ENCODE results near the gene MEIKIN.
"Not testable (repeated sequence)": the region's sequence is repeated elsewhere in the genome, so short reads cannot be mapped to it uniquely, and the experiment has no call there.

MEIKIN gene

GRCh38 chr5:131857388-131857787, 88.1 kb downstream of the MEIKIN start:
- no peak overlapping the region for H3K4me3 ChIP-seq (ENCODE audit: low read depth, low read length)
- no peak for TF ChIP-seq POLR2A (IDR thresholded peaks at IDR 0.05; ENCODE audit: extremely low read depth, insufficient read length)
- DNase-seq (ENCODE audit: low read depth) = no peak

DNA sequence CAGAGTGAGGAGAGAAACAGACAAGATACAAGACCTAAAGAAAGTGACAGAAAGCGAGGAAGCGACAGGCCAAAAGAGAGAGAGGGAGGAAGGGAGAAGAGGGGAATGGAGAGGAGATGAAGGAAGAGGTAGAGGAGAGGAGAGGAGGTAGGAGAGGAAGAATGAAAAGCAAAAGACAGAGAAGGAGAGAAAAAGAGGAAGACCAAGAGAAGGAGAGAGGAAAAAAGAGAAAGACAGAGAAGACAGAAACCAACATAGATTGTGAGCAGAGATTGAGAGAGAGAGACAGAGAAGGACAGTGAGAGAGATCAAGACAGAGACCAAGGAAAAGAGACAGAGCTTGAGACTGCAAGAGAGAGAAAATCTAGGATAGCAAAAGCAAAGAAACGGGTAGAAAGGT, 90.0 kb downstream of the MEIKIN start:
- H3K4me3 ChIP-seq (ENCODE audit: low read depth, low read length) = no peak overlapping the region
- DNase-seq (ENCODE audit: low read depth) = no peak
- TF ChIP-seq MYC (IDR thresholded peaks at IDR 0.05; ENCODE audit: low read depth, low read length) (no peak), CTCF (IDR thresholded peaks at IDR 0.05; ENCODE audit: low read depth, low read length) (no peak), POLR2A (IDR thresholded peaks at IDR 0.05; ENCODE audit: extremely low read depth, insufficient read length) (no peak)
- TF ChIP-seq, protein P1, sequence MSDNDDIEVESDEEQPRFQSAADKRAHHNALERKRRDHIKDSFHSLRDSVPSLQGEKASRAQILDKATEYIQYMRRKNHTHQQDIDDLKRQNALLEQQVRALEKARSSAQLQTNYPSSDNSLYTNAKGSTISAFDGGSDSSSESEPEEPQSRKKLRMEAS (IDR thresholded peaks at IDR 0.05; ENCODE audit: low read depth, low read length) = no peak

- peak; percentile 4 for DNase-seq (ENCODE audit: low read depth)
These were observed 91.3 kb downstream of the MEIKIN start for GRCh38 chr5:131854134-131854533.

GRCh38 chr5:131848662-131849061, 96.8 kb downstream of the MEIKIN start:
- H3K4me3 ChIP-seq (ENCODE audit: low read depth, low read length) = no peak overlapping the region
- TF ChIP-seq, protein P1 (IDR thresholded peaks at IDR 0.05; ENCODE audit: low read depth, low read length) = no peak
- TF ChIP-seq CTCF (IDR thresholded peaks at IDR 0.05; ENCODE audit: low read depth, low read length) = no peak
- TF ChIP-seq POLR2A (IDR thresholded peaks at IDR 0.05; ENCODE audit: extremely low read depth, insufficient read length) = no peak
- no peak for TF ChIP-seq MYC (IDR thresholded peaks at IDR 0.05; ENCODE audit: low read depth, low read length)
- DNase-seq (ENCODE audit: low read depth) = no peak

More at GRCh38 chr5:131854134-131854533, 91.3 kb downstream of the MEIKIN start:
- no peak for TF ChIP-seq POLR2A (IDR thresholded peaks at IDR 0.05; ENCODE audit: extremely low read depth, insufficient read length)
- H3K4me3 ChIP-seq (ENCODE audit: low read depth, low read length) = no peak overlapping the region

DNA sequence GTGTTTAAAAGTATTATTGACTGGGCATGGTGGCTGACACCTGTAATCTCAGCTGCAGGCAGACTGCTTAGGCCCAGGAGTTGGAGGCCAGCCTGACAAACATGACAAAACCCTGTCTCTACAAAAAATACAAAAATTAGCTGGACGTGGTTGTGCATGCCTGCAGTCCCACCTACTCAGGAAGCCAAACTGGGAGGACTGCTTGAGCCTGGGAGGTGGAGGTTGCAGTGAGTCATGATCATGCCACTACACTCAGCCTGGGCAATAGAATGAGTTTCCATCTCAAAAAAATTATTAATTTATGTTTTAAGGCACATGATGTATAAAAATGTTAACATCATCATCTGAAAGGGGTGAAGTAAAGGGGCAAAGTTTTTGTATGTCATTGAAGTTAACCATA, 98.9 kb downstream of the MEIKIN start:
- H3K4me3 ChIP-seq (ENCODE audit: low read depth, low read length) = no peak overlapping the region
- no peak for DNase-seq (ENCODE audit: low read depth)
- TF ChIP-seq CTCF (IDR thresholded peaks at IDR 0.05; ENCODE audit: low read depth, low read length) (no peak), MYC (IDR thresholded peaks at IDR 0.05; ENCODE audit: low read depth, low read length) (no peak), POLR2A (IDR thresholded peaks at IDR 0.05; ENCODE audit: extremely low read depth, insufficient read length) (no peak)
- TF ChIP-seq, protein P1 (IDR thresholded peaks at IDR 0.05; ENCODE audit: low read depth, low read length) = no peak

DNA sequence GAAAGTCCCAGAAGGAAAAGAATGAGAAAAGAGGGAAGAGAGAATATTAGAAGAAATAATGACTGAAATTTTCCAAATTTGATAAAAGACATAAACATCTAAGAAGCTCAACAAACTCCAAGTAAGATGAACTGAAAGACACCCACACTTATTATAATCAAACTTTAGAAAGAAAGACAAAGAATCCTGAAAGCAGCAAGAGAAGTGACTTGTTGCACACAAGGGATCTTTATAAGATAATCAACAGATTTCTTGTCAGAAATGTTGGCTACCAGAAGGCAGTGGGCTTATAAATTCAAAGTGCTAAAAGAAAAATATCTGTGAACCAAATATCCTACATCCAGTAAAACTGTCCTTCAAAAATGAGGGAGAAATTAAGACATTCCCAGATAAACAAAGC, 99.6 kb downstream of the MEIKIN start:
- DNase-seq (ENCODE audit: low read depth) = no peak
- TF ChIP-seq MYC (IDR thresholded peaks at IDR 0.05; ENCODE audit: low read depth, low read length) (no peak), POLR2A (IDR thresholded peaks at IDR 0.05; ENCODE audit: extremely low read depth, insufficient read length) (no peak), CTCF (IDR thresholded peaks at IDR 0.05; ENCODE audit: low read depth, low read length) (no peak)
- TF ChIP-seq, protein P1 (IDR thresholded peaks at IDR 0.05; ENCODE audit: low read depth, low read length) = no peak
- H3K4me3 ChIP-seq (ENCODE audit: low read depth, low read length) = no peak overlapping the region

DNA sequence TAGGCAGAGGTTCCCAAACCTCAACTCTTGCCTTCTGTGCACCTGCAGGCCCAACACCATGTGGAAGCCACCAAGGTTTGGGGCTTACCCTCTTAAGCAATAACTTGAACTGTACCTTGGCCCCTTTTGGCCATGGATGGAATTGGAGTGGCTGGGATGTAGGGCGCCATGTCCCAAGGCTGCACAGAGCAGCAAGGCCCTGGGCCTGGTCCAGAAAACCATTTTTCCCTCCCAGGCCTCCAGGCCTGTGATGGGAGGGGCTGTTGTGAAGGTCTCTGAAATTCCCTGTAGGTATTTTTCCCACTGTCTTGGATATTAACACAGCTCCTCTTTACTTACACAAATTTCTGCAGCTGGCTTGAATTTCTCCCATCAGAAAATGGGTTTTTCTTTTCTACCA, 102.5 kb downstream of the MEIKIN start:
- not testable (repeated sequence) for H3K4me3 ChIP-seq (ENCODE audit: low read depth, low read length); DNase-seq (ENCODE audit: low read depth)

DNA sequence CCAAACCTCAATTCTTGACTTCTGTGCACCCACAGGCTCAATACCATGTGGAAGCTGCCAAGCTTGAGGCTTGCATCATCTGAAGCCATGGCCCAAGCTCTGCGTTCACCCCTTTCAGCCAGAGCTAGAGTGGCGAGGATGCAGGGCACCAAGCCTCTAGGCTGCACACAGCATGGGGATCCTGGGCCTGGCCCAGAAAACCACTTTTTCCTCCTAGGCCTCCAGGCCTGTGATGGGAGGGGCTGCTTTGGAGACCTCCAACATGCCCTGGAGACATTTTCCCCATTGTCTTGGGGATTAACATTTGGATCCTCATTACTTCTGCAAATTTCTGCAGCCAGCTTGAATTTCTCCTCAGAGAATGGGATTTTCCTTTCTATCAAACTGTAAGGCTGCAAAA, 112.8 kb downstream of the MEIKIN start:
- DNase-seq (ENCODE audit: low read depth); H3K4me3 ChIP-seq (ENCODE audit: low read depth, low read length): not testable (repeated sequence)

Data from NB4 (cell line).